Stimulated activated CD4-positive, alpha-beta T cell treated with anti-CD3 and anti-CD28 coated beads, TNF-alpha, amount 100 ng/mL, for 24 hours (primary cell): ENCODE measurements around the gene TMEM121.

Source experiments
- DNase-seq, 3 experiments: peaks; one replicate each; pipeline ENCODE4 v3.0.0-alpha.2; 2020; ENCODE audit warnings: low read depth in 3 of 3

Gene TMEM121

DNA sequence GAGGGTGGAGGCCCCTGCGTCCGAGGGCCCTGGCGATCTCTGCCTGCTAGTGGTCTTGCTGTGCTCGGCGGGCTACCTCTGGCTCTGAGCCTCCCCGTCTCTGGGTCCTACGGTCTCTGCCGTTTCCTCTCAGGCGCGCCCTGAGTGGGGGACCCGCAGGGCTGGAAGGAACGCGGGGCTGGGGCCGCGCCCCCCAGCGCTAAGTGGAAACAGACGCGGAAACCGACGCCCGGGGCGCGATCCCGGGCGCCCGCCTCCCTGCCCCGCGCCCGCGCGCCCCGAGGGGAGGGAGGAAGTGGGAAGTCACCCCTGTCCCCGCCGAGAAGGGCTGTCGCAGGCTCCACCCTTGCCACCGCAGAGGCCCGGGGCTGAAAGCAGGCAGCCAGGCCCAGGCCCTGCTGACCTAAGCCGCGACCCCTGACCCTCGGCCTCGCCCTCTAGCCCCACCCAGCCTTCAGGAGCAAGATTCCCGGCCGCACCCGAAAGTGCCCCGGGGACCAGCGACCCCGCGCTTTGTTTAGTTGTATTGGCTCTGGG is 38.9 kb upstream of the TMEM121 start:
- peak in 1 of 3 experiments; percentile 57 for DNase-seq

DNA sequence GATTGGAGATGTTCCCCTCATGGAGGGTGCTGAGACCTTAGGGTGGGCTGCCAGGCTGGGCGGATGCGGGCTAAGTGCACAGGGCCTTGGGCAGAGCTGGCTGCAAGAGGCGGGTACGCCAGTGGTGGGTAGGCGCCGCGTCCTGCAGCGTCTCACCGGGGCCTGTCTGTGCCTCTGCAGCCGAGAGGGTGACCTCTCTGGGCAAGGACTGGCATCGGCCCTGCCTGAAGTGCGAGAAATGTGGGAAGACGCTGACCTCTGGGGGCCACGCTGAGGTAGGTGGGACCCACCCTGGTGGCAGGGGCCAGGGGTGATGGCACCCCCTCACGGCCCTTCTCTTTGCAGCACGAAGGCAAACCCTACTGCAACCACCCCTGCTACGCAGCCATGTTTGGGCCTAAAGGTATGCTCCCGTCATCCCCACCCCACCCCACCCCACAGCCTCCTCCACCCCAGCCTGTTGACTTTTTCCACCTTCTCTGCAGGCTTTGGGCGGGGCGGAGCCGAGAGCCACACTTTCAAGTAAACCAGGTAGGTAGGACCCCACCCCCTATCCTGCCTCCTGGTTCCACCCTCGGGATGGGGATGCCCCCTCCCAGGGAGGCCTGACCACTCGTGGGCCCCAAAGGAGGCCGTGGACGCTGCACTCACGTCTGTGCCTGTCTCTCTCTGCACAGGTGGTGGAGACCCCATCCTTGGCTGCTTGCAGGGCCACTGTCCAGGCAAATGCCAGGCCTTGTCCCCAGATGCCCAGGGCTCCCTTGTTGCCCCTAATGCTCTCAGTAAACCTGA is 38.2 kb upstream of the TMEM121 start:
- DNase-seq: peak in 1 of 3 experiments; percentile 30

DNA sequence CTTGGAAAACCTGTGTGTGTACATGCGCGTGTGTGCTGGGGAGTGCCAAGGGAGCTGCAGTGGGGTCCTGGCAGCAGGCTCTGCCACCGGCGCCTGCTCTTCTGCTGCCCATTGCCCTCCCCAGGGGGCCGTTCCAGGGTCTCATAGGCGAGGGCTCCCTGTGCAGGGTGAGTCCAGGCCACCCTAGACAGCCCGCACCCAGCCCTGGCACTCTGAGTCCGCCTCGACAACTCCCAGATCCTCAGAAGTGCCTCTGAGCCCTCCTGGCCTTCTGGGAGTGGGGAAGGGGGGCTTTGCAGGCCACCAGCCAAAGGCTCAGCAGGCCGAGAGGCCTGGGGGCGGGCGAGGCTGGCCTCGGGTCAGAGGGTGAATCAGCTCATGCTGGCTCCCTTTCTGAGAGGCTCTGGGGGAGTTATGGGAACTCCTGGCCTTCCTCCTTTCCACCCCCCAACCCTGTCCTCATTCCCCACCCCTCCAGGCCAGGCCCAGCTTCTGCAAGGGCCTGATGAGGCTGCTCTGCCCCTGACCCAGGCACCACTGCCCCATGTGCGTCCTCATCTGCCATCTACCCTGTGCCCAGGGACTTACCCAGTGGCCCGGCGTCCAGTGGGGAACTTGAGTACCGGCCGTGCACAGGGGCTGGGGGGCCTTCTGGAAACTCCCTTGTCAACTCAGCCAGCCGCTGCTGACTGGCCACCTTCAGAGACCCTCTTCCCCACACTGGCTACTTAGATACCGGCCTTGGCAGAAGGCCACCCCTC is 37.4 kb upstream of the TMEM121 start:
- DNase-seq: no peak

DNA sequence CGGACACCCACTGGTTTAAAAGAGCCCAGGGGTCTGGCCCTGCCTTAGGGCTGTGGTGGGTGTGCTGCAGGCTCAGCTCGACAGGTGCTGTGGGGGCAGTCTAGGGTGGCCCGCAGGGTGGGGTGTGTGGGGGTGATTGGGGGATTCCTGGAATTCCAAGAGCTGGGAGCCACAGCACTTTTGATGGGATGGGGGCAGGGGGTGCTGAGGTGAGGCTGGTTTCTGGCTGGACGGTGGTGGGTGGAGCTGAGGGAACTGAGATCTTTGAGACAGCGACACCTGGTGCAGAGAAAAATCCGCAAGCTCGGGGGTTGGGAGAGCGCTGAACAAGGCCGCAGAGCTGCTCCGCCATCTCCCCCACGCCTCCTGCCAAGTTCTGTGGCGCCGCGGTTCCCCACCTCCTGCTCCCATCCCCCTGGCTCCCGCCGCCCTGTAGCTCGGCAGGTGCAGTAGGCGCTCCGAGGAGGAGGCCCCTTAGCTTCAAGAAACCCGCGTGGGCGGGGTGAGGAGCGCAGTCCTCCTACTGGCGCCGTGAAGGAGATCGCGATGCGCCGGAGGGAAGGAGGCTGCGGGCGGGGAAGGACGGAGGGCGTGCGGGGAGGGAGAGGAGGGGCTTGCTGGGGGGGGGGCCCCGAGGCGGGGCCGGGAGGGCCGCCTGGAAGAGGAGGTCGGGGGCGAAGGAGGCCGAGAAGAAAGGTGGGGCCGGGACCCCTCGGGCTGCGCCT is 36.7 kb upstream of the TMEM121 start:
- peak; percentile 61 to 83 (median 72) for DNase-seq

DNA sequence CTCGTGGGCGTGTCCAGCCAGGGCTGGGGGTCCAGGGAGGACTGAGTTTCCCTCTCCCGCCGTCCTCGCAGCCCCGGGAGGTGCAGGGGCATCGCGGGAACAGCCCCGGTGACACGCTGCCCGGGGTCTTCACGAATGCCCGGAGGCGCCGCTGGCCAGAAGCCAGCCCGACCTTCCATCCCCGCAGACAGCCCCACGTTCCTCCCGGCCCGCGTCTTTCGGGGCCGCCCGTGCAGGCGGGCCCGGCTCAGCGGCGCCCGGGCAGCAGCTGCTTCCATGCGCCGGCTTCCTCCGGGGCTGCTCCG is 36.2 kb upstream of the TMEM121 start:
- DNase-seq: no peak

DNA sequence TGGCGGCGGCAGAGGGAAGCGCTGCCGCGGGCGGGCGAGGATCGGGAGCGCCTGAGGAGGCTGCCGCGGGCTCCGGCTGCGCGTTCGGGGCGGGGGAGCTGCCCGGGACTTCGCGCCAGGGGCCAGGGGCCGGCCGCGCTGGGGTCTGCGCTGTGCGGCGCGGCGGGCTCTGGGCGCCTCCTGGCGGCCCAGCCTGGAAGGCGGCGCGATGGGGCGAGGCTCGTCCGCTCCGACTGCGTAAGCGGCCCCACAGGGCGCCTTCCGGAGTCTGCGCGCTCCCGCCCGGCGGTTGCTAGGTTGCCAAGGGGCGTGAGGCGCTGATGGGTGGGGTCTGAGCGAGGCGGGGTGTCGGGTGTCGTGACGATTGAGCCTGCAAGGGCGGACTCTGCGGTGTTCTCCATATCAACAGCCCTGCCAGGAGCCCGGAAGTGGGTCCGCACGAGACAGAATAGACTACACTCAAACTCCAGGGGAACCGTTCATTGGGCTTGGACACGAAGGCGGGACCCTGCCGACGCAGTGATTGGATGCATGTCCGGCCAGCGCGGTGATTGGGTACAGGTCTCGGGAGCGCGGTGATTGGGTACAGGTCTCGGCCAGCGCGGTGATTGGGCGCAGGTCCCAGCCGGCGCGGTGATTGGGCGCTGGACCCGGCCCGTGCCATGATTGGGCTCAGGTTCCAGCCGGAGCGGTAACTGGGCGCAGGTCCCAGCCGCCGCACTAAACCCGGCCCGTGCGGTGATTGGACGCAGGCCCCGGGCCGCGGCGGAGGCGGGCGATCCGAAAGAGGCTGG is 35.6 kb upstream of the TMEM121 start, which contains the start of gene TEDC1:
Gene TEDC1 (plus strand): TSS at position 675 of the 794 bp plus-strand sequence. CDS start 130 bp downstream, outside the sequence.
- peak; percentile 98 to 99 (median 98) for DNase-seq

DNA sequence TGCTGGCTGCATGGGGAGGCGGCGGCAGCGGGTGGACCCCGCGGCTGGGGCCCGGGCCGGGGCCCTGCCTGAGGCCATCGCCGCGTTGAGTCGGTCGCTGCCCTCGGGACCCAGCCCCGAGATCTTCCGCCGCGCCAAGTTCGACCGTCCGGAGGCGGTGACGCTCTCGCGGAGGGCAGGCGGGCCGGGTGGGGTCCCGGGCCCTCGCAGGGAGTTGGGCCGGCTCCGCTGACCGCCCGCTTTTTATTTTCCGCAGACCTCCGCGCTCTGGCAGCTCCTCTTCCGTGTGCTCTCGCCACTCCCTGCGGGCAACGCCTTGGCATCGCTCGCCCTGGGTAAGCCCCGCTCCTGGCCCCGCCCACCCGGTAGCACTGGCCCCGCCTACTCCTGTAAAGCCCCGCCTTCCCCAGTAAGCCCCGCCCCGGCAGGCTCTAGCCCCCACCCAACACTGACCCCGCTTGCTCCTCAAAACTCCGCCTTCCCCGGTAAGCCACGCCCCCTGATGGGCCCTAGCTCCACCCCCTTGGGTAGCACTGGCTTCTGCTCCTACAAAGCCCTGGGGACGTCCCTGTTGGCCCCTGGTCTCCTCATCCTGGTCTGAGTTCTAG is 34.9 kb upstream of the TMEM121 start:
- DNase-seq: peak; percentile 69 to 92 (median 81)

DNA sequence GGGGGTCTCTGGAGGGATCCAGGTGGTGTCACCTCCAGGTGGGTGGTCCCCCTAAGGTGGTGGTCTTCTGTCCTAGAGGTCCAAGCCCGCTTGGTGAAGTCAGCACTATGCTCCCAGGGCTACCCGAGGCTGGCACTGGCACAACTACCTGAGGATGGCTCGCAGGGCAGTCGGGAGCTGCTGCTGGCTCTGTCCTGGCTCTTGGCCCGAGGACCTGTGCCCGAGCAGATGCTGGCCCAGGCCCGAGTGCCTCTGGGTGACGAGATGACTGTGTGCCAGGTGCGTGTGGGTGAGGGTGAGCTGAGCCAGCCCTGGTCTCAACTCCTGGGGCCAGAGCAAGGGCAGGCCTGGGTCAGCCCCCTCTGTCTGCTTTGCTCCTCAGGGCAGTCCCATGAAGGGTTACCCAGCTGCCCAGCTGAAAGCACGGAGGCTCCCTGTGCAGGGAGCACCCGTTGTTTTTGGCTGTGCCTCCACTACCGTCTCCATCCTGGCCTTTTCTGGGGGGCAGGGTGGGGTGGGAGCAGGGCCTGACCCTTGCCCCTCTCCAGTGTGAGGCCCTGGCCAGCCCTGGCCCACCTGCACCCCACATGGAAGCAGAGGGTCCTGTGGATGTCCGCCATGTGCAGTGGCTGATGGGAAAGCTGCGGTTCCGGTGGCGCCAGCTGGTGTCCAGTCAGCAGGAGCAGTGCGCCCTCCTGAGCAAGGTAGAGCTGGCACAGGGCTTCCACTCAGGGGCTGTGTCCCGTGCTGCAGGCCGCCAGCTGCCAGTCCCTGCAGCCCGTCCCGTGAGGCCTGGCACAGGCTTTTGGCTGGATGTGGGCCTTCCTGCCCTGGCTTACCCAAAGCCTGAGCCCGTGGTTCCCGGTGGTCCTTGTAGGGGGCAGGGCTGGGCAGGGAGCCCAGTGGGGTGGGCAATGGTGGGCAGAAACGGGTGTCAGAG is 34.1 kb upstream of the TMEM121 start:
- DNase-seq: no peak

DNA sequence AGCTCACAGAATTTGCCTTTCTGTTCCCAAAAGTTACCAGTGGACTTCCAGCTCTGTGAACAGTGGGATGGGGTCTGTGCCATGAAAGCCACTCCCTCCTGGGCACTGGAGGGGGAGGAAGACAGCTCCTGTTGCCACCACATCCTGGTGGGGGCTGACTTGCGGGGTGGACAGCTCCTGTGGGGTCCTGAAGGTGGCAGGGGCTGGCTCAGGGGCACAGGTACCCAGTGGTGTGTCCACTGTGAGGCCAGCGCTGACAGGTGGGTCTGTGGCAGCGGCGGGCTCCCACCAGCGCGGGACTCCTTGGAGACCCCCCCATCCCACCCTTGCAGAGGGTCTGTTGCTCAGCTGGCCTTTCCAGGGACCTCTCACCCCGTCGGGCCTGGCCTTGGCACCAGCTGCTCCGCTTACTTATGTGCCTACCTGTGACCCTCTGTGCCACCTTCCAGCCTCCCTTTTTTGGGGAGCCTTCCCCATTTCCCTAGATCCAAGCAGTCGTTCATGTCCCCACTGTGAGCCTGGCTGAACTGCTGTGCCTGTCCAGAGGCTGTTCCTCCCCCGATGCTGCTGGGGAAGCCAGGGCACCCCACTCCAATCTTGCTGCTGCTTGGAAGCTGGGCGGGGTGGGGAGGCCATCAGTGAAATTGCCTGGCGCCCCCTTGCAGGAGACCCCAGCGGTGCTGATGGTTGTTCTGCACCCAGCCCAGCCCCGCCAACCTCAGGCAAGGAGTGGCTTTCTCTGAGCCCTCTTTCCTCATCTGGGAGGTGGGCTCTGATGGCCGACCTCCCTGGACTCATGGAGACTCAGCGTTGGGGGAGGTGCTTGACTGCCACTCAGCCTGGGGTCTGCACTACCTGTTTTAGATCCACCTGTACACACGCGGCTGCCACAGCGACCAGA is 33.2 kb upstream of the TMEM121 start:
- no peak for DNase-seq

DNA sequence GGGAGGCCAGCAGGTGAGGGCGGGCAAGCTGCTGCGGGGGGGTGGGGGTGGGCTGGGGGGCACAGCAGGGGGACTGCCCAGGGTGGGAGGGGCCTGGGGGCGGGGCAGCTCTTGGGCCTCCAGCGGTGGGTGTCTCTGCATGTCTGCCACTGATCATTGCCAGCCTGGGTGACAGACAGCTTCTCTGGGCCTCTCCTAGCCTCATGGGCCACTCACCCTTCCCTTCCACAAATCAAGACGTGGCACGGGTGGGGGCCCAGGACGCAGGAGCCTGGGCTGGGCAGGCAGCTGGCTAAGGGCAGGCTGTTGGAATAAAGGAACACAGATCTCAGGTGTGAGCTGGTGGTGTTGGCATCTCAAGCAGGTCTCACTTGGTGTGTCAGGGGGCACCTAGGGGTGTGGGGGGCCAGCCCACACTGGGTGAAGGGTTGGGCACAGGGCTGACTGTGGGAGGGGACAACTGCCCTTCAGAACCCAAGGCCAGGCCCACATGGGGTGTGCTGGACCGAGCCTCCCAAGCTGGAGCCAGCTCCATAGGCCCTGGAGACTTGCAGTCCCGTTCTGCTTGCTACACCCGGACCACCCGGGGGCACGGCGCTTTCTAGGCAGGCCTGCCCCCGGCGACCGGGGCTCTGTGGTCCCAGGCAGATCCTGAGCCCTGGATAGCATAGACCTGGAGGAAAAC is 32.3 kb upstream of the TMEM121 start:
- no peak for DNase-seq

DNA sequence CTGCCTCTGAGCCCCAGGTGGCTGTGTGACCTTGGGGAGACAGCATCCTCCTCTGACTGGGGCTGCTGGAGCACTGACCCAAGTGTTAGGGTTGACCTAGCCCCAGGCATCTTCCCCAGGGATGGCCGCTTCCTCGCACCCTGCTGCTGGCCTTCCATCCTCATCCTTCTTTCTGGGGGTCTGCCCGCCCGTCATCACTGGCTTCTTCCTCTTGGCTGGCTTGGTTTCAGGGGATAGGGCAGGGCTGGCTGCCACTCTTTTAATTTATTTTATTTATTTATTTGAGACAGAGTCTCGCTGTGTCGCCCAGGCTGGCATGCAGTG is 31.8 kb upstream of the TMEM121 start:
- no peak for DNase-seq

DNA sequence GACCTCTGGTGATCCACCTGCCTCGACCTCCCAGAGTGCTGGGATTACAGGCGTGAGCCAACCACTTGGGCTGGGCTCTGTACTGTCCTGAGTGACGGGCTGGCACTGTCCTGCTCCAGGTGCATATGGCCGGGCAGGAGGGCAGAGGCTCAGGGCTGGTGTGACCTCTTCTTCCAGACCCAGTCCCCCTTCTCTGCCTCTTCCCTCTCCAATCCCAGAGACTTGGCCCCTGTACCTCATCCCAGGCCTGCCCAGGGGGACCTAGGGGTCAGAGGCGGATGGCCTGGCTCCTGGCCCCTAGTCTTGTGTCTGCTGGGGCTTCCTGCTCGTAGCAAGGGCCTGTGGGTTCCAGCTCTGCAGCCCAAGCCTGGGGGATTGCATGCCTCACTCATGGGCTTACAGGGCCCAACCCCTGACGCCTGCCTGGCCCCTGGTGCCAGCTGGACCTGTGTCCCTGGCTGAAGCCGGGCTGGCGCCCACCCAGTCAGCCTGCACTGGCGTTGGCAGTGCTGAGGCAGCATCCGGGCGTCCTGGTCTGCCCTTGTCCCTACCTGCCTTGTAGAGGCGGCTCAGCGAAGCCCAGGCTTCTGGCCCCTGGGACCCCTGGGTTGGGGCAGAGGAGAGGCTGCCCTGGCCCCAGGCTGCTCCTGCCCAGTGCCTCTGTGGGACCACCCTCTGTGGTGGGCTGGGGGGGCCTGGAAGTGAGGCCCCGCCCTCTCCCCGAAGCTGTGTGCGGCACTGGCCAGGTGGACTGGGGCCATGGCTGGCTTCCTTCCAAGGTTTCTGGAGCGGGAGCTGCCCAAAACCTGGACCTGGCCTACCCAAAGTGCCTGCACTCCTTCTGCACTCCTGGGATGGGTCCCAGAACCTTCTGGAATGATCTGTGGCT is 31.0 kb upstream of the TMEM121 start:
- no peak for DNase-seq

DNA sequence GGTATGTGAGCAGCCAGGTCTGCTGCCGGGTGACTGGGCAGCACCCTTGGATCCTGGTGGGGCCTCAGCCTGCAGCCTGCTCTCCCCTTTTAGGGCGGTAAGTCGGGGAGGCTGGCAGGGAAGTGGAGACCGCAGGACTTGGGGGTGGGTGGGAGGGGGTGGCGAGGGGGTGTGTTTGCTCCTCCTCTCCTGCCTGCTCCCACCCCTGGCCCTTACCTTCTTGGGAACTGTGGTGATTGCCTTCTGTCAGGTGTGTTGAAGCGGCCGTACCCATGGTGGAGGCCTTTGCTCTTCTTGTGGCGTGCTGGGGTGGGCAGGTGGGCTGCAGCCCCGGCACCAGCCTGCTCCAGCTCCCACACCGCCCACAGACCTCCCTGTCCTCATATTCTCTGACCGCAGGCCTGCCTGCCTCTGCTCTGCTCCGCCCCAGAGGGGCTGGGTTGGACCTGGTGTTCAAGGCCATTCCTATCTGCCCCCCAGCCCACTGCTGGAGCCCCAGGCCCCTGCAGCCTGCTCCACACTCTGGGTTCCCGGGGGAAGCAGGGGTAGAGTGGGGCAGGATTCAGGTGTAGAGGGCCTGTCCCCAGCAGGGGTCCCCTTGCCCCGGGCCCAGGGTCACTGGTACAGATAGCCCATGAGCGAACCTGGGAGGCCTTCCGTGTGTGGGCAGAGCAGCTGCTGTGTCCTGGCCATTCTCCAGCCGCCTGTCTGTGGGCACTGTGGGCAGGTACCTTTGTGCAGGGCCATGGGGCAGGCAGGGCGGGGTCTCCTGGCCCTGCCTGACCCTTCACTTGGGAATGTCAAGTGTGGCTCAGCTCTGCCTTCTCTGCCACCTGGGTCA is 30.2 kb upstream of the TMEM121 start:
- no peak for DNase-seq

DNA sequence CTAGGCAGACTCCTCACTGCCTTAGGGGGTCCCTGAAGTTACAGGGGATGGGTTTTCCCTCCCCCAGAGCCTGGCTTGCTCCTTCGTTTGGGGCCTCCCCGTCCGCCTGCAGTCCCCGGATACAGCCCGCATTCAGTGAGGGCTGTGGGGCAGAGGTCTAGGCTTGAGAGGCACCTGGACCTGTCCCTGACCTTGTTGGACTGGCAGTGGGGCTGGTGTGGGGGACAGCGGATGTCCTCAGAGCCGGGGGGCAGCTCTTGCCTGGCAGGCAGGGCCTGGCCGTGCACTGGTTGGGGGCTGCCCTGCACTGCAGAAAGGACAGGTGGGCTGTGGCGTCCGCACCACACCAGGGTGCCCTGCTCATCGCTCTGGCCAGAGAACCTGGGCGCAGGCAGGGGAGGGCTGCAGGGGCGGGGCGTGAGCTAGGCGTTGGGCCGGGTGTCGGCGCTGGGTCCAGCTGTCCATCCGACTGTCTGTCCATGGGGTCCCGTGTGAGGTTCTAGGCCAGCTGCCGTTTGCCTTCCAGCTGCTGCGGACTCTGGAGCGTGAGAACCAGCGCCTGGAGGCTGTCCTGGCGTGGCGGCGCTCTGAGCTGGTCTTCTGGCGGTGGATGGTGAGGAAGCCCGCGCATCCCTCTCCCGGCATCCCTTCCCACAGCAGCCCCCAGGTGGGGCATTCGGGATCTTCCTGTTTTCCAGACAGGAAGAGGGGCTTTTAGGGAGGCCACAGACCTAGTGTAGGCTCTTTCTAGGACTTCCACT is 29.4 kb upstream of the TMEM121 start:
- DNase-seq: no peak

DNA sequence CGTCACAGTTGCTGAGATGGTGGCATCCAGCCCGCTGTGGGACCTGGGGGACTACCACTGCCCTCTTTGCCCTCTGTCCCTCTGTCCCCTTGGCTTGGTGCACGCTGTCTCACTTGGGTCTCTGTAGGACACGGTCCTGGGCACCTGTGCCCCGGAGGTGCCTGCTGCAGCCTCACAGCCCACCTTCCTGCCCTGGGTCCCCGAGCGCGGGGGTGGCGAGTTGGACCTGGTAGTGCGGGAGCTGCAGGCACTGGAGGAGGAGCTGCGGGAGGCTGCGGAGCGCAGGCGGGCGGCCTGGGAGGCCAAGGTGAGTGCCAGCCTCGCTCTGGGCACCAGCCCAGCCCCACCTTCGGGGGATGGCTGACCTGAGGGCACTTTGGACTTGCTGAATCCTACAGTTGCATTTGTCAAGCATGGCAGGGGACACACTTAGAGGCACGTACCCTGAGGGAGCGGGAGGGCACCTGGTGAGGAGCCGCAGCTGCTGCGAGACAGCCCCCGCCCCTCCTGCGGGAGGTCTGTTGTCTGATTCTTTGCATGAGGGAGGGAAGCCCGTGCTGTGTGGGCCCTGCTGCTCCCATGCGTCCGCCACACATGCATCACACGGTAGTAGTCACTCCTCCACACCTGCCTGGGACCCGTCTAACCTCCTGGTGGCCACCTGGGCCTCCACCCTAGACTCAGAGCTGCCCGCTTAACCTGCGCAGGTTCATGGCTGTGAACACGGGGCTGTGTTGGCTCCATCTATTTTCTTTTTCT is 28.5 kb upstream of the TMEM121 start:
- no peak for DNase-seq
